ENCODE data around the gene DMRTB1. TPM values are rescaled to one million over a fixed set of nuclear protein-coding genes. Genes with fewer than 3 reads are reported as not detected.
A peak's percentile ranks its signal among the peaks of the same experiment; 100 is the strongest.

Gene DMRTB1
- total and polyA plus RNA-seq, 9 of the 15 experiments (the other 6 are each of a cell fraction or from before 2014, with no cell fraction given): 0.06 to 0.35 (median 0.13) TPM; not detected in 3

- TF ChIP-seq, protein P1, sequence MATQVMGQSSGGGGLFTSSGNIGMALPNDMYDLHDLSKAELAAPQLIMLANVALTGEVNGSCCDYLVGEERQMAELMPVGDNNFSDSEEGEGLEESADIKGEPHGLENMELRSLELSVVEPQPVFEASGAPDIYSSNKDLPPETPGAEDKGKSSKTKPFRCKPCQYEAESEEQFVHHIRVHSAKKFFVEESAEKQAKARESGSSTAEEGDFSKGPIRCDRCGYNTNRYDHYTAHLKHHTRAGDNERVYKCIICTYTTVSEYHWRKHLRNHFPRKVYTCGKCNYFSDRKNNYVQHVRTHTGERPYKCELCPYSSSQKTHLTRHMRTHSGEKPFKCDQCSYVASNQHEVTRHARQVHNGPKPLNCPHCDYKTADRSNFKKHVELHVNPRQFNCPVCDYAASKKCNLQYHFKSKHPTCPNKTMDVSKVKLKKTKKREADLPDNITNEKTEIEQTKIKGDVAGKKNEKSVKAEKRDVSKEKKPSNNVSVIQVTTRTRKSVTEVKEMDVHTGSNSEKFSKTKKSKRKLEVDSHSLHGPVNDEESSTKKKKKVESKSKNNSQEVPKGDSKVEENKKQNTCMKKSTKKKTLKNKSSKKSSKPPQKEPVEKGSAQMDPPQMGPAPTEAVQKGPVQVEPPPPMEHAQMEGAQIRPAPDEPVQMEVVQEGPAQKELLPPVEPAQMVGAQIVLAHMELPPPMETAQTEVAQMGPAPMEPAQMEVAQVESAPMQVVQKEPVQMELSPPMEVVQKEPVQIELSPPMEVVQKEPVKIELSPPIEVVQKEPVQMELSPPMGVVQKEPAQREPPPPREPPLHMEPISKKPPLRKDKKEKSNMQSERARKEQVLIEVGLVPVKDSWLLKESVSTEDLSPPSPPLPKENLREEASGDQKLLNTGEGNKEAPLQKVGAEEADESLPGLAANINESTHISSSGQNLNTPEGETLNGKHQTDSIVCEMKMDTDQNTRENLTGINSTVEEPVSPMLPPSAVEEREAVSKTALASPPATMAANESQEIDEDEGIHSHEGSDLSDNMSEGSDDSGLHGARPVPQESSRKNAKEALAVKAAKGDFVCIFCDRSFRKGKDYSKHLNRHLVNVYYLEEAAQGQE (IDR thresholded peaks at IDR 0.05; ENCODE audit: borderline replicate concordance): peak; percentile 86
- TF ChIP-seq, protein P1 (CRISPR knock-in tag; IDR thresholded peaks at IDR 0.05; ENCODE audit: low read depth): no peak
- TF ChIP-seq SP1 (CRISPR knock-in tag; IDR thresholded peaks at IDR 0.05) (no peak), SMC3 (conservative IDR thresholded peaks at IDR 0.05; ENCODE audit: insufficient read depth, low read depth, low read length) (peak; percentile 93), DMBX1 (CRISPR knock-in tag; IDR thresholded peaks at IDR 0.05; ENCODE audit: borderline replicate concordance) (no peak), MYC (IDR thresholded peaks at IDR 0.05; ENCODE audit: low read depth, low read length) (0 out of 2 replicates have a peak, but pooled peaks have one; percentile 37), MYC (CRISPR knock-in tag; IDR thresholded peaks at IDR 0.05; ENCODE audit: borderline replicate concordance, low read depth) (no peak), JUN (IDR thresholded peaks at IDR 0.05; ENCODE audit: borderline replicate concordance, low read depth, low read length) (peak; percentile 34; the same call in 1 of the 2 replicates), JUN (CRISPR knock-in tag; IDR thresholded peaks at IDR 0.05; ENCODE audit: borderline replicate concordance) (no peak), MEIS2 (IDR thresholded peaks at IDR 0.05; ENCODE audit: partially characterized antibody) (peak; percentile 65), SUPT5H (IDR thresholded peaks at IDR 0.05) (no peak), JUND (IDR thresholded peaks at IDR 0.05; ENCODE audit: borderline replicate concordance, low read depth, low read length) (peak; percentile 34; the same call in 1 of the 2 replicates), JUND (tag; IDR thresholded peaks at IDR 0.05; ENCODE audit: borderline replicate concordance, low read depth, low read length) (no peak)
- TF ChIP-seq, protein P2, sequence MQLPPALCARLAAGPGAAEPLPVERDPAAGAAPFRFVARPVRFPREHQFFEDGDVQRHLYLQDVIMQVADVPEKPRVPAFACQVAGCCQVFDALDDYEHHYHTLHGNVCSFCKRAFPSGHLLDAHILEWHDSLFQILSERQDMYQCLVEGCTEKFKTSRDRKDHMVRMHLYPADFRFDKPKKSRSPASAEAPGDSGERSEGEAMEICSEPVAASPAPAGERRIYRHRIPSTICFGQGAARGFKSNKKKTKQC (CRISPR knock-in tag; IDR thresholded peaks at IDR 0.05): 0 out of 2 replicates have a peak, but pooled peaks have one; percentile 37
- TF ChIP-seq, protein P3, sequence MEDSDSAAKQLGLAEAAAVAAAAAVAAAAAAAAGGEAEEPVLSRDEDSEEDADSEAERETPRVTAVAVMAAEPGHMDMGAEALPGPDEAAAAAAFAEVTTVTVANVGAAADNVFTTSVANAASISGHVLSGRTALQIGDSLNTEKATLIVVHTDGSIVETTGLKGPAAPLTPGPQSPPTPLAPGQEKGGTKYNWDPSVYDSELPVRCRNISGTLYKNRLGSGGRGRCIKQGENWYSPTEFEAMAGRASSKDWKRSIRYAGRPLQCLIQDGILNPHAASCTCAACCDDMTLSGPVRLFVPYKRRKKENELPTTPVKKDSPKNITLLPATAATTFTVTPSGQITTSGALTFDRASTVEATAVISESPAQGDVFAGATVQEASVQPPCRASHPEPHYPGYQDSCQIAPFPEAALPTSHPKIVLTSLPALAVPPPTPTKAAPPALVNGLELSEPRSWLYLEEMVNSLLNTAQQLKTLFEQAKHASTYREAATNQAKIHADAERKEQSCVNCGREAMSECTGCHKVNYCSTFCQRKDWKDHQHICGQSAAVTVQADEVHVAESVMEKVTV (CRISPR knock-in tag; IDR thresholded peaks at IDR 0.05): peak; percentile 85
Observed at GRCh38 chr1:53485478-53486394, 26.5 kb downstream of the DMRTB1 start (continued).

Data from K562 (cell line).